DOHH2 (cell line): ENCODE data around the gene LMCD1.

ENCODE experiments used
- EZH2phosphoT487 ChIP-seq: fragments of 200-600 bp; sonication (generic); IDR thresholded peaks from 2 replicates; pipeline ENCODE4 v1.6.1; 2017; ENCODE audit warnings: borderline replicate concordance, mild to moderate bottlenecking, antibody characterized with exemption, low read length, moderate library complexity, mixed read lengths
- TF ChIP-seq, protein P1 (sequence below): fragments of 200-600 bp; sonication (generic); IDR thresholded peaks from one replicate; pipeline ENCODE4 v1.5.1; 2014; ENCODE audit warnings: antibody characterized with exemption, mild to moderate bottlenecking, low read depth, low read length; ENCODE audit not compliant: poor library complexity, severe bottlenecking

DNA sequence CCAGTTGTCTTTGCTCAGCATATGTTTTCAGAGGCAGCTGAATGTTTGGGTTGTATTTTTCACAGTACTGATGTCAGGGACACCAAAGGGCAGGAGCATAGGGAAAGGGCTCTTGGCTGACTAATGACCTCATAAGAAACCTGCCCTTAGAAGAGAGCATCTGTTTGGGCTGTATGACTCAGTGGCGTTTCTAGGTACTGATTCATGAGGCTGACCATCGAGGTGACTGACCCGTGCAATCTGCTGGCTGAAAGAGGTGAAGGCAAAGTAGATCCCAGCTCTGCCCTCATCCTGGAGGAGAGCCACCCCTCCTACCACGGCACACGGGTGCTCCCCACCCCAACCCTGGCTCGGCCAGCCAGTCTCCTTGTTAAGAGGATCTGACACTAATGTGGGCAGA, 8.3 kb downstream of the LMCD1 start:
- TF ChIP-seq, protein P1, sequence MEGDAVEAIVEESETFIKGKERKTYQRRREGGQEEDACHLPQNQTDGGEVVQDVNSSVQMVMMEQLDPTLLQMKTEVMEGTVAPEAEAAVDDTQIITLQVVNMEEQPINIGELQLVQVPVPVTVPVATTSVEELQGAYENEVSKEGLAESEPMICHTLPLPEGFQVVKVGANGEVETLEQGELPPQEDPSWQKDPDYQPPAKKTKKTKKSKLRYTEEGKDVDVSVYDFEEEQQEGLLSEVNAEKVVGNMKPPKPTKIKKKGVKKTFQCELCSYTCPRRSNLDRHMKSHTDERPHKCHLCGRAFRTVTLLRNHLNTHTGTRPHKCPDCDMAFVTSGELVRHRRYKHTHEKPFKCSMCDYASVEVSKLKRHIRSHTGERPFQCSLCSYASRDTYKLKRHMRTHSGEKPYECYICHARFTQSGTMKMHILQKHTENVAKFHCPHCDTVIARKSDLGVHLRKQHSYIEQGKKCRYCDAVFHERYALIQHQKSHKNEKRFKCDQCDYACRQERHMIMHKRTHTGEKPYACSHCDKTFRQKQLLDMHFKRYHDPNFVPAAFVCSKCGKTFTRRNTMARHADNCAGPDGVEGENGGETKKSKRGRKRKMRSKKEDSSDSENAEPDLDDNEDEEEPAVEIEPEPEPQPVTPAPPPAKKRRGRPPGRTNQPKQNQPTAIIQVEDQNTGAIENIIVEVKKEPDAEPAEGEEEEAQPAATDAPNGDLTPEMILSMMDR: no peak
- TF ChIP-seq EZH2phosphoT487: no peak
